ENCODE measurements around the gene ZNF615.

- TF ChIP-seq EZH2 (IDR thresholded peaks at IDR 0.05; ENCODE audit: low read depth, unreplicated experiment) (no peak), ZNF114 (CRISPR knock-in tag; IDR thresholded peaks at IDR 0.05) (no peak)
Measured at GRCh38 chr19:51986309-51987291, 21.4 kb downstream of the ZNF615 start, which contains the start of gene ZNF350.

Measured in GM23338 (cell line).